Astrocyte (in vitro differentiated cells and primary cell): ENCODE data around the gene GREB1L.

Experiments used
- EZH2 ChIP-seq: IDR thresholded peaks from 2 replicates; pipeline ENCODE4 v1.6.1; 2012; ENCODE audit warnings: mild to moderate bottlenecking, low read length, inconsistent platforms; ENCODE audit not compliant: insufficient read depth
- TF ChIP-seq, protein P1 (sequence below): IDR thresholded peaks from 2 replicates; pipeline ENCODE4 v1.5.1; 2011; ENCODE audit warnings: low read depth, mild to moderate bottlenecking, inconsistent platforms, low read length, moderate library complexity; ENCODE audit not compliant: insufficient read depth

DNA sequence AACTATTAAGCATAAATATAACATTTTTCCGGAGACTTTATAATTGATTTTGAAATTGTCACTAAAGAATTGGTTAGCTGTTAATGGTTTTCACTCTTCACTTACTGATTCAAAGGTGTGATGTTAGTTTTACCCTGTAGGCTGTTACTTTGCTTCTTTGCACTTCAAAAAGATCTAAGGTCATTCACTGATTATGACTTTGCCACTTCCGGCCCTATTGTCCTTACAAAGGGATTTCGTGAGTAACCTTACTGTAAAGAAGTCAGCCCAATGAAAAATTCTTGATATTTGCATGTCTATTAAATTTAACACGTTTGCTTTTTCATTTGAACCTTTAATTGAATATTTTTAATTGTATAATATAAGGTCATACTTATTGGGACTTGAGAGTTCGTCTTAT is 61.4 kb downstream of the GREB1L start:
- TF ChIP-seq EZH2 = no peak
- TF ChIP-seq, protein P1, sequence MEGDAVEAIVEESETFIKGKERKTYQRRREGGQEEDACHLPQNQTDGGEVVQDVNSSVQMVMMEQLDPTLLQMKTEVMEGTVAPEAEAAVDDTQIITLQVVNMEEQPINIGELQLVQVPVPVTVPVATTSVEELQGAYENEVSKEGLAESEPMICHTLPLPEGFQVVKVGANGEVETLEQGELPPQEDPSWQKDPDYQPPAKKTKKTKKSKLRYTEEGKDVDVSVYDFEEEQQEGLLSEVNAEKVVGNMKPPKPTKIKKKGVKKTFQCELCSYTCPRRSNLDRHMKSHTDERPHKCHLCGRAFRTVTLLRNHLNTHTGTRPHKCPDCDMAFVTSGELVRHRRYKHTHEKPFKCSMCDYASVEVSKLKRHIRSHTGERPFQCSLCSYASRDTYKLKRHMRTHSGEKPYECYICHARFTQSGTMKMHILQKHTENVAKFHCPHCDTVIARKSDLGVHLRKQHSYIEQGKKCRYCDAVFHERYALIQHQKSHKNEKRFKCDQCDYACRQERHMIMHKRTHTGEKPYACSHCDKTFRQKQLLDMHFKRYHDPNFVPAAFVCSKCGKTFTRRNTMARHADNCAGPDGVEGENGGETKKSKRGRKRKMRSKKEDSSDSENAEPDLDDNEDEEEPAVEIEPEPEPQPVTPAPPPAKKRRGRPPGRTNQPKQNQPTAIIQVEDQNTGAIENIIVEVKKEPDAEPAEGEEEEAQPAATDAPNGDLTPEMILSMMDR = no peak
